ENCODE data around the gene ANK3.

- TF ChIP-seq EZH2 (IDR thresholded peaks at IDR 0.05; ENCODE audit: insufficient read depth, poor library complexity, severe bottlenecking): no peak
- no peak for TF ChIP-seq EZH2phosphoT487 (IDR thresholded peaks at IDR 0.05; ENCODE audit: insufficient read depth, low read depth)
Measured at GRCh38 chr10:60185421-60185820, 204.3 kb downstream of the ANK3 start.
